PC-3 (cell line): Measurements from ENCODE around the gene CST6. TPM values are rescaled to one million over a fixed set of nuclear protein-coding genes. Genes with fewer than 3 reads are reported as not detected.

ENCODE experiments used
- ATAC-seq: fragments of 200-7000 bp; cut with Tn5 transposase; 2 replicates; pipeline ENCODE4 v1.9.1; 2020; ENCODE audit warnings: mild to moderate bottlenecking, moderate library complexity
- BruUV-seq: library from RNA; stranded (reverse); fragments of 400-500 nt; replicated peaks from 2 replicates; lab custom pipeline; 2021; lab: Mats Ljungman, UMichigan
- CTCF ChIA-PET: fragments of 300-600 bp; sonication (Branson Sonifier 250); formaldehyde crosslinking; loops from one replicate; lab custom pipeline; 2022; ENCODE audit warnings: antibody characterized with exemption; lab: Charles Lee
- POLR2A ChIA-PET: fragments of 300-600 bp; sonication (Branson Sonifier 250); formaldehyde crosslinking; loops from one replicate; lab custom pipeline; 2022; ENCODE audit warnings: antibody characterized with exemption; ENCODE audit not compliant: unreplicated experiment; lab: Charles Lee
- DNase-seq: peaks from one replicate; pipeline ENCODE4 v3.0.0-alpha.2; 2015
- H2AFZ ChIP-seq: fragments of 300-600 bp; sonication (generic); 2 replicates; pipeline ENCODE4 v1.6.0; 2016; ENCODE audit warnings: antibody characterized with exemption, low read length
- H3F3A ChIP-seq: fragments of 300-600 bp; sonication (generic); one replicate; pipeline ENCODE4 v1.6.0; 2017; ENCODE audit warnings: antibody characterized with exemption, low read length, control low read depth, mild to moderate bottlenecking; ENCODE audit not compliant: unreplicated experiment
- H3K27ac ChIP-seq: fragments of 300-600 bp; sonication (generic); 2 replicates; pipeline ENCODE4 v1.5.1; 2016; ENCODE audit warnings: mild to moderate bottlenecking, low read length
- H3K27me3 ChIP-seq: fragments of 300-600 bp; sonication (generic); 2 replicates; pipeline ENCODE4 v1.6.1; 2016; ENCODE audit warnings: low read length, mixed read lengths
- H3K36me3 ChIP-seq: fragments of 300-600 bp; sonication (generic); 2 replicates; pipeline ENCODE4 v1.6.1; 2016; ENCODE audit warnings: low read depth, mixed run types, low read length, mixed read lengths
- H3K4me1 ChIP-seq: fragments of 300-600 bp; sonication (generic); 2 replicates; pipeline ENCODE4 v1.5.1; 2016; ENCODE audit warnings: low read length; ENCODE audit not compliant: insufficient read depth
- H3K4me2 ChIP-seq: fragments of 300-600 bp; sonication (generic); 2 replicates; pipeline ENCODE4 v1.6.0; 2016; ENCODE audit warnings: low read length
- H3K4me3 ChIP-seq: fragments of 300-600 bp; sonication (generic); 2 replicates; pipeline ENCODE4 v1.5.1; 2016; ENCODE audit warnings: mild to moderate bottlenecking, low read length, mixed read lengths
- H3K79me2 ChIP-seq: fragments of 300-600 bp; sonication (generic); 2 replicates; pipeline ENCODE4 v1.6.1; 2017; ENCODE audit warnings: low read length, mixed read lengths
- H3K9ac ChIP-seq: fragments of 300-600 bp; sonication (generic); 2 replicates; pipeline ENCODE4 v1.6.0; 2016; ENCODE audit warnings: mild to moderate bottlenecking, low read length
- H3K9me2 ChIP-seq: fragments of 300-600 bp; sonication (generic); replicated peaks from 2 replicates; pipeline ENCODE4 v1.6.1; 2016; ENCODE audit warnings: mixed run types, low read length, mixed read lengths
- H3K9me3 ChIP-seq: fragments of 300-600 bp; sonication (generic); 2 replicates; pipeline ENCODE4 v1.6.1; 2016; ENCODE audit warnings: low read length, mixed read lengths
- H4K20me1 ChIP-seq: fragments of 300-600 bp; sonication (generic); 2 replicates; pipeline ENCODE4 v1.6.1; 2016; ENCODE audit warnings: low read length, mixed read lengths
- CTCF ChIP-seq: fragments of 300-600 bp; sonication (generic); conservative IDR thresholded peaks from 2 replicates; pipeline ENCODE4 v1.5.1; 2017; ENCODE audit warnings: antibody characterized with exemption, low read depth, mild to moderate bottlenecking, low read length
- EZH2 ChIP-seq: fragments of 300-600 bp; sonication (generic); IDR thresholded peaks from one replicate; pipeline ENCODE4 v1.6.1; 2017; ENCODE audit warnings: antibody characterized with exemption, mild to moderate bottlenecking, low read length; ENCODE audit not compliant: unreplicated experiment
- EZH2phosphoT487 ChIP-seq: fragments of 300-600 bp; sonication (generic); IDR thresholded peaks from 2 replicates; pipeline ENCODE4 v1.6.1; 2018; ENCODE audit warnings: mild to moderate bottlenecking, antibody characterized with exemption, low read length, borderline replicate concordance
- intact Hi-C: fragments of 100-400 bp; cut with micrococcal nuclease; formaldehyde crosslinking; loops from 2 replicates; pipeline ENCODE4 v1.9.0; 2023
- total RNA-seq: library from RNA; depleted of rRNA; stranded (reverse); fragments of >200 nt; gene quantifications from 2 replicates; pipeline ENCODE4 v1.2.3, GENCODE V29; 2014; rRNA removed

The CST6 gene
- total RNA-seq, 1 experiment from 2014 or later = 84.2 TPM

DNA sequence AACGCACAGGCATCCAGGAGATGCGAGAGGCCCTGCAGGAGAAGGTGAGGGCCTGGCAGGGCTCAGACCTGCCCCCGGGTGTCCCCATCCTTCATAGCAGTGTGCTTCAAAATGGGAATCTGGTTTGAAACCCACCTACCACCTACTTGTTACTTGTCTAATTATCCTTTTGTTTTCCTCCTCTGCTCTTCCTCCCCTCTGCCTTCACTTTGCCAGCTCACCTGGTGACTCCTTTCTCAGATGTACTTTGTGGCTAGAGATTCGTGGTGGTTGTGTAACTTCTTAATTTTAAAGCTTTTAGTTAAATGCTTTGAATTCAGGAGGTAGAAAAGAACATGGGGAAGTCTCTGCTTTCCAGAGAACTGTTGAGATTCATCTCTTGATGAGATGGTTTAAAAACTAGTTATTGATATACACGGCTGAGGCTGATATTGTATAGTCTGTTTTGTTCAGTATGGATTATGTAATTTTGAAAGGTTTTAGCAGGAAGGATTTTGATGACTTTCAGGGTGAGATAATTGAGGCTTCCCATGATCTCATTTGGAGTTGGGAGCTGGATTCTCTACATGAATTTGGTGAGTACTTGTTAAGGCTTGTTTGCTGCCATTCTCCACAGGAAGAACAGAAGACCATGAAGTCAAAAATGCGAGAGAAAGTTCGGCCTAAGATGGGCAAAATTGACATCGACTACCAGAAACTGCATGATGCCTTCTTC, 48.3 kb downstream of the CST6 start:
- H3K79me2 ChIP-seq = peaks cover 18% of the 10 kb centered on the region
- no peaks in the 10 kb centered on the region for H3K27me3 ChIP-seq
- H3K4me1 ChIP-seq = no peaks in the 10 kb centered on the region
- H3K27ac ChIP-seq = no peak overlapping the region
- H3K9ac ChIP-seq = no peak overlapping the region
- H2AFZ ChIP-seq = no peak overlapping the region
- H3K9me2 ChIP-seq = no peaks in the 10 kb centered on the region
- no peaks in the 10 kb centered on the region for H4K20me1 ChIP-seq
- H3K9me3 ChIP-seq = no peaks in the 10 kb centered on the region
- no peaks in the 10 kb centered on the region for H3F3A ChIP-seq
- no TSS peak for BruUV-seq
- peaks cover 93% of the 10 kb centered on the region for H3K36me3 ChIP-seq
- H3K4me2 ChIP-seq = no peak overlapping the region
- no peak for ATAC-seq
- ChIA-PET CTCF (interaction anchor here (0.6 kb wide), 2 partner anchors 8 kb away, joined by 3 read pairs; partner anchors contain the start of gene SF3B2), POLR2A (no interaction called here)
- H3K4me3 ChIP-seq = no peak overlapping the region
- no peak for DNase-seq
- intact Hi-C loops = no loop called here
- TF ChIP-seq CTCF (no peak), EZH2 (no peak), EZH2phosphoT487 (no peak)

DNA sequence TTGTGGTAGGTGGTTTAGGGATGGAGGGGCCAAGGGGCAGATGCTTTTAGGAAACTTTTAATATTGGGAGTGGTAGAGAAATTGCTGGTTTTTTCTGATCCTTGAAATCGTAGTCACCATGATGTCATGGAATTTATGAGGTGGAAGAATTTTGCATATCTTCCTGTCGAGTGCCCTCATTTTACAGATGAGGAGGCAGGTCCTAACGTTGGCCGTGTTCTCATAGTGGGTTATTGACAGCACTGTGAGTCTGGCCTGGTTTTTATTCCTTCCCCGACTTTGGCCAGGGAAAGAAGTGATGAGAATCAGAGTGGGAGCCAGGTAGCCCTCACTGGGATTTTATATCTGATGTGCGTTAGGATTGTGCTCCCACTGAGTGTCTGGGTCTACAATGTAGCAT, 49.5 kb downstream of the CST6 start:
- no peak overlapping the region for H2AFZ ChIP-seq
- no peaks in the 10 kb centered on the region for H3K27me3 ChIP-seq
- H4K20me1 ChIP-seq = no peaks in the 10 kb centered on the region
- ChIA-PET CTCF (no interaction called here), POLR2A (no interaction called here)
- no peaks in the 10 kb centered on the region for H3F3A ChIP-seq
- no peak overlapping the region for H3K27ac ChIP-seq
- no peak overlapping the region for H3K9ac ChIP-seq
- no TSS peak for BruUV-seq
- ATAC-seq (no peak), DNase-seq (no peak)
- no peaks in the 10 kb centered on the region for H3K4me1 ChIP-seq
- TF ChIP-seq CTCF (no peak), EZH2phosphoT487 (no peak), EZH2 (no peak)
- peaks cover 9% of the 10 kb centered on the region; the same call in 1 of the 2 replicates for H3K79me2 ChIP-seq
- no peaks in the 10 kb centered on the region for H3K9me2 ChIP-seq
- no peak overlapping the region for H3K4me3 ChIP-seq
- H3K9me3 ChIP-seq = no peaks in the 10 kb centered on the region
- intact Hi-C loops = no loop called here
- peaks cover 91% of the 10 kb centered on the region for H3K36me3 ChIP-seq
- no peak overlapping the region for H3K4me2 ChIP-seq

- Histone ChIP-seq H2AFZ (no peak overlapping the region), H4K20me1 (no peaks in the 10 kb centered on the region)
Observed at GRCh38 chr11:66062408-66062807, 50.6 kb downstream of the CST6 start.

More at GRCh38 chr11:66062408-66062807, 50.6 kb downstream of the CST6 start:
- no TSS peak for BruUV-seq
- intact Hi-C loops = no loop called here
- no peak for ATAC-seq
- peaks cover 91% of the 10 kb centered on the region for H3K36me3 ChIP-seq
- no peak overlapping the region for H3K4me3 ChIP-seq
- POLR2A ChIA-PET = no interaction called here
- H3K9ac ChIP-seq = no peak overlapping the region
- H3K27me3 ChIP-seq = no peaks in the 10 kb centered on the region
- H3K4me2 ChIP-seq = no peak overlapping the region
- CTCF ChIA-PET = interaction anchor here (0.6 kb wide), 1 partner anchor 255 kb away, joined by 11 read pairs; no protein-coding TSS in a partner anchor
- no peak for TF ChIP-seq EZH2
- no peak overlapping the region for H3K27ac ChIP-seq
- no peaks in the 10 kb centered on the region for H3K4me1 ChIP-seq
- no peaks in the 10 kb centered on the region for H3F3A ChIP-seq
- H3K79me2 ChIP-seq = peaks cover 9% of the 10 kb centered on the region; the same call in 1 of the 2 replicates
- H3K9me2 ChIP-seq = no peaks in the 10 kb centered on the region
- DNase-seq = no peak
- no peaks in the 10 kb centered on the region for H3K9me3 ChIP-seq

Other genes starting within 250 kb of the CST6 start
- gene AP5B1, start 231.0 kb upstream of the CST6 start, total RNA-seq = 24.2 and 31.4 TPM in 2 replicates
- gene OVOL1, start 224.9 kb upstream of the CST6 start, total RNA-seq = 17.1 and 18.1 TPM in 2 replicates
- gene SNX32, start 178.0 kb upstream of the CST6 start, total RNA-seq = not detected in 2 replicates
- 2,710 and 3,139 TPM in 2 replicates for gene CFL1, start 153.8 kb upstream of the CST6 start, total RNA-seq
- 82.0 and 94.6 TPM in 2 replicates for gene MUS81, start 151.6 kb upstream of the CST6 start, total RNA-seq
- 2.6 and 4.5 TPM in 2 replicates for gene EFEMP2, start 139.2 kb upstream of the CST6 start, total RNA-seq
- 0.11 TPM in 1 of 2 replicates, not detected in the other for gene CTSW, start 132.2 kb upstream of the CST6 start, total RNA-seq
- 221 TPM in 2 replicates for gene FIBP, start 123.5 kb upstream of the CST6 start, total RNA-seq
- gene CCDC85B, start 121.3 kb upstream of the CST6 start, total RNA-seq = 207 and 280 TPM in 2 replicates
- 656 and 851 TPM in 2 replicates for gene FOSL1, start 111.6 kb upstream of the CST6 start, total RNA-seq
- 61.3 and 82.0 TPM in 2 replicates for gene C11orf68, start 92.9 kb upstream of the CST6 start, total RNA-seq
- 944 and 1,531 TPM in 2 replicates for gene DRAP1, start 92.6 kb upstream of the CST6 start, total RNA-seq
- not detected in 2 replicates for gene TSGA10IP, start 66.5 kb upstream of the CST6 start, total RNA-seq
- gene SART1, start 50.3 kb upstream of the CST6 start, total RNA-seq = 240 and 267 TPM in 2 replicates
- gene EIF1AD, start 9.9 kb upstream of the CST6 start, total RNA-seq = 70.1 and 77.0 TPM in 2 replicates
- 124 and 131 TPM in 2 replicates for gene BANF1, start 9.5 kb upstream of the CST6 start, total RNA-seq
- gene CATSPER1, start 14.5 kb downstream of the CST6 start, total RNA-seq = 0.17 and 1.1 TPM in 2 replicates
- gene GAL3ST3, start 37.2 kb downstream of the CST6 start, total RNA-seq = not detected in 2 replicates
- 241 and 318 TPM in 2 replicates for gene SF3B2, start 40.4 kb downstream of the CST6 start, total RNA-seq
- gene PACS1, start 58.3 kb downstream of the CST6 start, total RNA-seq = 28.7 and 31.5 TPM in 2 replicates
- gene KLC2, start 245.7 kb downstream of the CST6 start, total RNA-seq = 32.1 and 51.5 TPM in 2 replicates